Breast epithelium (tissue), 4 donors: Measurements from ENCODE around the gene TTC17. TPM values are rescaled to one million over a fixed set of nuclear protein-coding genes. Genes with fewer than 3 reads are reported as not detected.

Experiments used
- DNase-seq, 2 donors: peaks; one replicate each; pipeline ENCODE4 v3.0.0-alpha.2; 2019; ENCODE audit warnings: low spot score in 2 of 2
- H3K27ac ChIP-seq, 2 donors: fragments of 200-600 bp; sonication (generic) in 1 of 2; one replicate each; pipeline ENCODE4 v1.5.1; 2016 to 2019; ENCODE audit warnings: mild to moderate bottlenecking in 1 of 2
- H3K27me3 ChIP-seq, 2 donors: fragments of 200-600 bp; sonication (generic) in 1 of 2; one replicate each; pipeline versions ENCODE4 v1.5.1 to v1.6.0; 2017 to 2019; ENCODE audit warnings: control low read depth in 1 of 2, mild to moderate bottlenecking in 1 of 2
- H3K36me3 ChIP-seq: fragments of 200-600 bp; one replicate; pipeline ENCODE4 v1.5.1; 2019
- H3K4me1 ChIP-seq, 2 donors: fragments of 200-600 bp; sonication (generic); one replicate each; pipeline ENCODE4 v1.5.1; 2016 to 2019; ENCODE audit warnings: control low read depth in 1 of 2
- H3K4me3 ChIP-seq, 3 donors: fragments of 200-600 bp; sonication (generic); 1 replicate in 2 of 3; 2 replicates in 1 of 3; pipeline ENCODE4 v1.5.1; 2016 to 2019; ENCODE audit warnings: mild to moderate bottlenecking in 3 of 3, moderate library complexity in 2 of 3
- H3K9me3 ChIP-seq, 2 donors: fragments of 200-600 bp; sonication (generic) in 1 of 2; one replicate each; pipeline ENCODE4 v1.5.1; 2016 to 2019; ENCODE audit warnings: control low read depth in 1 of 2
- CTCF ChIP-seq, 3 donors: fragments of 450-650 bp; IDR thresholded peaks; one replicate each; pipeline ENCODE4 v1.5.1; 2016 to 2017; ENCODE audit warnings: antibody characterized with exemption in 3 of 3, mild to moderate bottlenecking in 3 of 3, moderate library complexity in 3 of 3
- POLR2A ChIP-seq: fragments of 450-650 bp; IDR thresholded peaks from one replicate; pipeline ENCODE4 v1.6.1; 2016; ENCODE audit warnings: antibody characterized with exemption, mild to moderate bottlenecking, moderate library complexity
- POLR2AphosphoS5 ChIP-seq, 3 donors: sonication (generic); formaldehyde crosslinking; IDR thresholded peaks; one replicate each; pipeline ENCODE4 v1.6.1; 2017; ENCODE audit warnings: antibody characterized with exemption in 3 of 3
- intact Hi-C: fragments of 100-400 bp; cut with DNase I; formaldehyde crosslinking; loops from one replicate; pipeline ENCODE4 v1.15.1; 2023; ENCODE audit warnings: low total_unique reads
- total RNA-seq, 3 donors: library from RNA; depleted of rRNA; stranded (reverse); fragments of >200 nt; gene quantifications; one replicate each; pipeline ENCODE4 v1.1.0, GENCODE V29; 2016

Gene TTC17
- total RNA-seq, 3 donors from 2014 or later: 105 to 199 (median 154) TPM

GRCh38 chr11:43358279-43358800 lies 380 bp upstream of the TTC17 start:
- no peak for DNase-seq
- TF ChIP-seq POLR2A (no peak), CTCF (IDR thresholded peaks at IDR 0.05) (no peak), POLR2AphosphoS5 (IDR thresholded peaks at IDR 0.05) (no peak)
- no peaks in the 10 kb centered on the region for H3K9me3 ChIP-seq
- no peaks in the 10 kb centered on the region for H3K4me1 ChIP-seq
- intact Hi-C loops: no loop called here
- peak overlapping the region; percentile 91 to 92 for H3K27ac ChIP-seq
- peak overlapping the region; percentile 79 to 100 (median 93) for H3K4me3 ChIP-seq
- H3K36me3 ChIP-seq: no peaks in the 10 kb centered on the region
- H3K27me3 ChIP-seq: no peaks in the 10 kb centered on the region

GRCh38 chr11:43359422-43359818 lies 700 bp downstream of the TTC17 start:
- TF ChIP-seq POLR2A (no peak), CTCF (IDR thresholded peaks at IDR 0.05) (no peak), POLR2AphosphoS5 (IDR thresholded peaks at IDR 0.05) (no peak)
- Histone ChIP-seq H3K9me3 (no peaks in the 10 kb centered on the region), H3K27ac (peak overlapping the region; percentile 91 to 92), H3K4me3 (peak overlapping the region; percentile 79 to 100 (median 93)), H3K27me3 (no peaks in the 10 kb centered on the region), H3K36me3 (no peaks in the 10 kb centered on the region), H3K4me1 (no peaks in the 10 kb centered on the region)
- intact Hi-C loops: no loop called here
- DNase-seq: no peak

GRCh38 chr11:43360361-43361032 lies 1.8 kb downstream of the TTC17 start:
- DNase-seq: no peak
- Histone ChIP-seq H3K9me3 (no peaks in the 10 kb centered on the region), H3K4me3 (peak overlapping the region in 1 of 3 donors; percentile 100), H3K27me3 (no peaks in the 10 kb centered on the region), H3K27ac (no peak overlapping the region), H3K36me3 (no peaks in the 10 kb centered on the region), H3K4me1 (no peaks in the 10 kb centered on the region)
- intact Hi-C loops: no loop called here
- TF ChIP-seq POLR2A (no peak), POLR2AphosphoS5 (IDR thresholded peaks at IDR 0.05) (no peak), CTCF (IDR thresholded peaks at IDR 0.05) (no peak)

GRCh38 chr11:43366677-43367076 lies 8.0 kb downstream of the TTC17 start:
- Histone ChIP-seq H3K27ac (no peak overlapping the region), H3K27me3 (no peaks in the 10 kb centered on the region), H3K4me3 (no peak overlapping the region), H3K4me1 (no peaks in the 10 kb centered on the region), H3K9me3 (no peaks in the 10 kb centered on the region), H3K36me3 (no peaks in the 10 kb centered on the region)
- TF ChIP-seq POLR2A (no peak), POLR2AphosphoS5 (IDR thresholded peaks at IDR 0.05) (no peak), CTCF (IDR thresholded peaks at IDR 0.05) (no peak)
- no peak for DNase-seq
- intact Hi-C loops: no loop called here

- no peak overlapping the region for H3K27ac ChIP-seq
- intact Hi-C loops: no loop called here
- H3K36me3 ChIP-seq: no peaks in the 10 kb centered on the region
- H3K4me3 ChIP-seq: no peak overlapping the region
- TF ChIP-seq CTCF (IDR thresholded peaks at IDR 0.05): no peak
- TF ChIP-seq POLR2AphosphoS5 (IDR thresholded peaks at IDR 0.05): no peak
- no peak for TF ChIP-seq POLR2A
- H3K27me3 ChIP-seq: no peaks in the 10 kb centered on the region
- H3K4me1 ChIP-seq: no peaks in the 10 kb centered on the region
- H3K9me3 ChIP-seq: no peaks in the 10 kb centered on the region
- DNase-seq: no peak
Observed at GRCh38 chr11:43367382-43368178, 8.9 kb downstream of the TTC17 start.
